CD14-positive monocyte (primary cell): ENCODE measurements around the gene LMTK2. TPM values are rescaled to one million over a fixed set of nuclear protein-coding genes. Genes with fewer than 3 reads are reported as not detected.

Source experiments
- DNase-seq, 3 donors: peaks; one replicate each; pipeline ENCODE4 v3.0.0-alpha.2; 2011 to 2022
- H2AFZ ChIP-seq: 2 replicates; pipeline ENCODE4 v1.6.0; 2012; ENCODE audit warnings: mild to moderate bottlenecking, low read depth, low read length, inconsistent platforms; ENCODE audit not compliant: insufficient read depth, poor library complexity, severe bottlenecking
- H3K27ac ChIP-seq, 2 donors: 1 replicate in 1 of 2; 2 replicates in 1 of 2; pipeline ENCODE4 v1.5.1; 2012 to 2013; ENCODE audit warnings: low read length in 2 of 2, control low read depth in 1 of 2, inconsistent platforms in 1 of 2, low read depth in 1 of 2, mild to moderate bottlenecking in 1 of 2
- H3K27me3 ChIP-seq, 2 donors: one replicate each; pipeline versions ENCODE4 v1.6.0 to v1.6.1; 2011 to 2013; ENCODE audit warnings: low read length in 2 of 2; ENCODE audit not compliant: control insufficient read depth in 2 of 2, insufficient read depth in 2 of 2
- H3K36me3 ChIP-seq, 2 donors: replicated peaks in 1 of 2; 1 replicate in 1 of 2; 2 replicates in 1 of 2; pipeline versions ENCODE4 v1.5.1 to v1.6.1; 2012 to 2013; ENCODE audit warnings: low read length in 2 of 2, control low read depth in 1 of 2, inconsistent platforms in 1 of 2, mild to moderate bottlenecking in 1 of 2; ENCODE audit not compliant: insufficient read depth in 2 of 2, control insufficient read depth in 1 of 2
- H3K4me1 ChIP-seq, 2 donors: 1 replicate in 1 of 2; 2 replicates in 1 of 2; pipeline versions ENCODE4 v1.5.1 to v1.6.1; 2012 to 2013; ENCODE audit warnings: low read length in 2 of 2, control low read depth in 1 of 2, inconsistent platforms in 1 of 2, mild to moderate bottlenecking in 1 of 2, moderate library complexity in 1 of 2; ENCODE audit not compliant: insufficient read depth in 2 of 2, control insufficient read depth in 1 of 2
- H3K4me2 ChIP-seq: replicated peaks from 2 replicates; pipeline ENCODE3; 2012; ENCODE audit warnings: low read length, moderate library complexity, mild to moderate bottlenecking; ENCODE audit not compliant: poor library complexity, severe bottlenecking; ENCODE audit errors: extremely low read depth
- H3K4me3 ChIP-seq, 3 experiments: fragments of 200-600 bp in 1 of 3; sonication (generic) in 1 of 3; replicated peaks in 1 of 3; 1 replicate in 2 of 3; 2 replicates in 1 of 3; pipeline ENCODE4 v1.5.1; 2011 to 2013; ENCODE audit warnings: low read length in 3 of 3, mild to moderate bottlenecking in 3 of 3, control low read depth in 2 of 3, low read depth in 2 of 3, inconsistent platforms in 1 of 3, moderate library complexity in 1 of 3
- H3K79me2 ChIP-seq: 2 replicates; pipeline ENCODE4 v1.6.0; 2012; ENCODE audit warnings: mild to moderate bottlenecking, control low read depth, inconsistent platforms, low read length, moderate library complexity; ENCODE audit not compliant: insufficient read depth
- H3K9ac ChIP-seq: 2 replicates; pipeline ENCODE4 v1.6.0; 2017; ENCODE audit warnings: low read length, mild to moderate bottlenecking; ENCODE audit not compliant: insufficient read depth, poor library complexity, severe bottlenecking
- H3K9me3 ChIP-seq, 2 donors: replicated peaks in 1 of 2; 1 replicate in 1 of 2; 2 replicates in 1 of 2; pipeline versions ENCODE4 v1.5.1 to v1.6.1; 2012 to 2013; ENCODE audit warnings: low read length in 2 of 2, control low read depth in 1 of 2; ENCODE audit not compliant: control insufficient read depth in 1 of 2, insufficient read depth in 1 of 2
- H4K20me1 ChIP-seq: 2 replicates; pipeline ENCODE4 v1.6.0; 2012; ENCODE audit warnings: mild to moderate bottlenecking, low read length, control low read depth, moderate library complexity; ENCODE audit not compliant: insufficient read depth
- H3K27ac Mint-ChIP-seq, 7 donors: one replicate each; pipeline ENCODE4 v1.8.0; 2020; ENCODE audit warnings: mild to moderate bottlenecking in 7 of 7, mixed read lengths in 7 of 7, moderate library complexity in 6 of 7, inconsistent platforms in 2 of 7
- H3K27me3 Mint-ChIP-seq, 3 donors: one replicate each; pipeline ENCODE4 v1.8.0; 2021 to 2022; ENCODE audit warnings: low read depth in 3 of 3, mild to moderate bottlenecking in 3 of 3, mixed read lengths in 3 of 3, moderate library complexity in 3 of 3, inconsistent platforms in 1 of 3
- H3K36me3 Mint-ChIP-seq, 2 donors: one replicate each; pipeline ENCODE4 v1.8.0; 2020; ENCODE audit warnings: mixed read lengths in 2 of 2, inconsistent platforms in 1 of 2, mild to moderate bottlenecking in 1 of 2
- H3K4me1 Mint-ChIP-seq: one replicate; pipeline ENCODE4 v1.8.0; 2020; ENCODE audit warnings: mild to moderate bottlenecking, mixed read lengths
- H3K4me3 Mint-ChIP-seq, 2 donors: one replicate each; pipeline ENCODE4 v1.8.0; 2020; ENCODE audit warnings: mild to moderate bottlenecking in 2 of 2, mixed read lengths in 2 of 2, moderate library complexity in 1 of 2
- H3K9me3 Mint-ChIP-seq, 7 donors: one replicate each; pipeline ENCODE4 v1.8.0; 2020 to 2022; ENCODE audit warnings: mixed read lengths in 7 of 7, mild to moderate bottlenecking in 6 of 7, moderate library complexity in 6 of 7, inconsistent platforms in 2 of 7
- WGBS: methylation state at CpG from one replicate; pipeline ENCODE4 v1.1.5; 2013; ENCODE audit warnings: missing lambda C conversion rate; ENCODE audit not compliant: insufficient coverage; 5-methylcytosine and 5-hydroxymethylcytosine counted together
- intact Hi-C, 2 donors: fragments of 100-400 bp; cut with micrococcal nuclease; formaldehyde crosslinking; loops; one replicate each; pipeline versions ENCODE4 v1.15.0 to v1.15.1; 2023
- polyA plus RNA-seq, 3 donors: library from polyadenylated mRNA; depleted of rRNA in 1 of 3; unstranded in 2 of 3; stranded (reverse) in 1 of 3; fragments of 300-500 nt in 2 of 3; fragments of >200 nt in 1 of 3; fragmentation: Illumina TruSeq in 2 of 3; gene quantifications; 1 replicate in 2 of 3; 2 replicates in 1 of 3; pipeline ENCODE4 v1.2.3, GENCODE V29; 2012 to 2021
- TF ChIP-seq, protein P1 (sequence below): fragments of 200-600 bp; IDR thresholded peaks from one replicate; pipeline ENCODE4 v1.8.0; 2022; ENCODE audit warnings: antibody characterized with exemption, mild to moderate bottlenecking

LMTK2 gene
- polyA plus RNA-seq, 3 donors = 1.7 to 9.2 (median 1.8) TPM

DNA sequence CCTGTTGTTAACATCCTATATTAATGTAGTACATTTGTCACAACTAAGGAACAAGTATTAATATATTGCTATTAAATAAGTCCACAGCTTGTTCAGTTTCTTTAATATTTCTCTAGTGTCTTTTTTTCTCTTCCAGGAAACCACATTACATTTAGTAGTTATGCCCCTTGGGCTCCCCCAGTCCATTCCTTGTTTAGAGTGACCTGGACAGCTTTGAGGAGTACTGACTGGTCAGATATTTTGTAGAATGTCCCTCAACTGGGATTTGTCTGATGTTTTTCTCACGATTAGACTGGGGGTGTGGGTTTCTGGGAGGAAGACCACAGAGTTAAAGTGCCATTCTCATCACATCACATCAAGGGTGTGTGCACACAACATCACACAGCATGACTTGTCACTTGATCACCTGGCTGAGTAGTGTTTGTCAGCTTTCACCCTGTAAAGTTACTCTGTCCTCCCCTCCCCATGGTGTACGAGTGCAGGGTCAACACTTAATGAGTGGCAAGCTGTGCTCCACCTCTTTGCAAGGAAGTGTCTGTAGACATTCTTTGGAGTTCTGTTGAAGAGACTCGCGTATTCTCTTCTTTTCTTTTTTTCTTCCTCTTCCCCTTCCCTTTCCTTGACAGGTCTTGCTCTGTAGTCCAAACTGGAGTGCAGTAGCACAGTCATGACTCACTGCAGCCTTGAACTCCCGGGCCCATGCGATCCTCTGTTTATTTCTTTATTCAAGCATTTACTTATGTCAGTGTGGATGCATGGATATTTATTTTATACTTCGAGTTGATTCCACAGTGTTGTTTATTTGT is 10.2 kb downstream of the LMTK2 start:
- no peak for DNase-seq
- no peak overlapping the region for H3K9ac ChIP-seq
- no peak overlapping the region for H3K4me3 ChIP-seq
- peaks cover 14 to 17% of the 10 kb centered on the region in 2 donors for H3K9me3 ChIP-seq
- H3K4me2 ChIP-seq = no peak overlapping the region
- H3K4me3 Mint-ChIP-seq = peak overlapping the region in 1 of 2 donors; percentile 64
- no peak overlapping the region for H2AFZ ChIP-seq
- H3K9me3 Mint-ChIP-seq = peaks cover 7 to 27% (median 18%) of the 10 kb centered on the region in 7 donors
- H3K27me3 Mint-ChIP-seq = peaks cover 66 to 80% (median 74%) of the 10 kb centered on the region in 3 donors
- TF ChIP-seq, protein P1, sequence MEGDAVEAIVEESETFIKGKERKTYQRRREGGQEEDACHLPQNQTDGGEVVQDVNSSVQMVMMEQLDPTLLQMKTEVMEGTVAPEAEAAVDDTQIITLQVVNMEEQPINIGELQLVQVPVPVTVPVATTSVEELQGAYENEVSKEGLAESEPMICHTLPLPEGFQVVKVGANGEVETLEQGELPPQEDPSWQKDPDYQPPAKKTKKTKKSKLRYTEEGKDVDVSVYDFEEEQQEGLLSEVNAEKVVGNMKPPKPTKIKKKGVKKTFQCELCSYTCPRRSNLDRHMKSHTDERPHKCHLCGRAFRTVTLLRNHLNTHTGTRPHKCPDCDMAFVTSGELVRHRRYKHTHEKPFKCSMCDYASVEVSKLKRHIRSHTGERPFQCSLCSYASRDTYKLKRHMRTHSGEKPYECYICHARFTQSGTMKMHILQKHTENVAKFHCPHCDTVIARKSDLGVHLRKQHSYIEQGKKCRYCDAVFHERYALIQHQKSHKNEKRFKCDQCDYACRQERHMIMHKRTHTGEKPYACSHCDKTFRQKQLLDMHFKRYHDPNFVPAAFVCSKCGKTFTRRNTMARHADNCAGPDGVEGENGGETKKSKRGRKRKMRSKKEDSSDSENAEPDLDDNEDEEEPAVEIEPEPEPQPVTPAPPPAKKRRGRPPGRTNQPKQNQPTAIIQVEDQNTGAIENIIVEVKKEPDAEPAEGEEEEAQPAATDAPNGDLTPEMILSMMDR = no peak
- H3K4me1 ChIP-seq = no peaks in the 10 kb centered on the region
- no peak overlapping the region for H3K27ac ChIP-seq
- H3K27me3 ChIP-seq = peaks cover 37 to 83% of the 10 kb centered on the region in 2 donors
- H3K27ac Mint-ChIP-seq = peak overlapping the region in 1 of 7 donors; percentile 46
- peaks cover 18% of the 10 kb centered on the region for H3K4me1 Mint-ChIP-seq
- H3K36me3 Mint-ChIP-seq = peaks cover 38 to 39% of the 10 kb centered on the region in 2 donors
- peaks cover 99% of the 10 kb centered on the region for H4K20me1 ChIP-seq
- intact Hi-C loops = no loop called here
- H3K36me3 ChIP-seq = no peaks in the 10 kb centered on the region
- no CpG with 5 or more reads among the region's 7 CpGs for WGBS
- H3K79me2 ChIP-seq = peaks cover 19% of the 10 kb centered on the region

DNA sequence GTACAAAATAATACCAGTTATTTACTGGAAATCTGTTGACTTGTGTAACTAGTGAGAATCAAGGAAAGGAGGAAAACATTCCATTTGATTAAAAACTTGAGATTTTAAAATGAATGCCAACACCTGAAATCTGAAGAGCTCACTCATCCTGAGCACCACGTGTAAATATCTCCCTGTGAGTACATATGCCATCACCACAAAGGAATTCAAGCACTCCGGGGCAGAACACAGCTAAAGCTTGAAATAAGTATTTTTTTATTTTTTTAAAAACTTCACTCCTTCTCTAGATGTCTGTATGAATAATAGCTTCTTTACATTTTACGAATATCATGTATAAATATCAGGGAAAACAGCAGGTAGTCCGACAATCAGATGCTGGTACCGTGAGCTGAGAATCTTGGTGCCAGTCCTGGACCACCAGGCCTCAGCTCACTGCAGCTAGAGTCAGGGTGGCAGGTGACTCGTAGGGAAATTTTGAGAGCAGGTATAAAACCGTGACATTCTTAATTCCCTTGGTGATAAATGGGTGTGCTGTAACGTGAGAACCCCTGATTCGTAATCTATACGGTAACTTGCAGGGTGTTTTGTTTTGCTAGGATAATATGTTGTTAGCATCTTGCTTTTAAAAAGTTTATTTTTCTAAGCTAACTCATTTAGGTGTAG is 12.7 kb downstream of the LMTK2 start:
- no peaks in the 10 kb centered on the region for H3K36me3 ChIP-seq
- H4K20me1 ChIP-seq = peaks cover 99% of the 10 kb centered on the region
- DNase-seq = no peak
- intact Hi-C loops = no loop called here
- peaks cover 0 to 4% of the 10 kb centered on the region in 2 donors for H3K9me3 ChIP-seq
- H3K9me3 Mint-ChIP-seq = peaks cover 0 to 12% (median 8%) of the 10 kb centered on the region in 7 donors
- H3K9ac ChIP-seq = no peak overlapping the region
- H3K4me3 Mint-ChIP-seq = peak overlapping the region in 1 of 2 donors; percentile 64
- H3K4me1 ChIP-seq = peaks cover 0 to 6% of the 10 kb centered on the region in 2 donors
- no peak overlapping the region for H2AFZ ChIP-seq
- H3K4me3 ChIP-seq = no peak overlapping the region
- peaks cover 12% of the 10 kb centered on the region for H3K79me2 ChIP-seq
- peaks cover 75 to 86% (median 82%) of the 10 kb centered on the region in 3 donors for H3K27me3 Mint-ChIP-seq
- TF ChIP-seq, protein P1 = no peak
- peaks cover 39 to 52% of the 10 kb centered on the region in 2 donors for H3K36me3 Mint-ChIP-seq
- H3K4me2 ChIP-seq = no peak overlapping the region
- no peak overlapping the region for H3K27ac Mint-ChIP-seq
- peaks cover 49 to 86% of the 10 kb centered on the region in 2 donors for H3K27me3 ChIP-seq
- H3K4me1 Mint-ChIP-seq = peaks cover 34% of the 10 kb centered on the region
- 93% methylated on average over 3 of the region's 10 CpGs for WGBS
- no peak overlapping the region for H3K27ac ChIP-seq
